Measurements from ENCODE around the gene RAP1GAP2.

- TF ChIP-seq CTCF (IDR thresholded peaks at IDR 0.05) = no peak
- TF ChIP-seq POLR2A (IDR thresholded peaks at IDR 0.05) = no peak
- no peak for TF ChIP-seq EP300 (IDR thresholded peaks at IDR 0.05)
- no peak for TF ChIP-seq POLR2AphosphoS5 (IDR thresholded peaks at IDR 0.05)
Measured at GRCh38 chr17:2869604-2870003, 73.4 kb downstream of the RAP1GAP2 start.
